Ascending aorta (tissue), 2 donors: ENCODE data around the gene UGT1A7. TPM values are rescaled to one million over a fixed set of nuclear protein-coding genes. Genes with fewer than 3 reads are reported as not detected.

Experiments
- DNase-seq, 2 donors: peaks; one replicate each; pipeline ENCODE4 v3.0.0-alpha.2; 2019; ENCODE audit warnings: low spot score in 2 of 2
- H3K27ac ChIP-seq, 2 donors: fragments of 200-600 bp; sonication (generic); one replicate each; pipeline ENCODE4 v1.5.1; 2016 to 2017; ENCODE audit warnings: mild to moderate bottlenecking in 1 of 2
- H3K27me3 ChIP-seq: fragments of 200-600 bp; sonication (generic); one replicate; pipeline ENCODE4 v1.5.1; 2017
- H3K36me3 ChIP-seq, 2 donors: fragments of 200-600 bp; sonication (generic); one replicate each; pipeline ENCODE4 v1.5.1; 2016
- H3K4me1 ChIP-seq, 2 donors: fragments of 200-600 bp; sonication (generic); one replicate each; pipeline ENCODE4 v1.5.1; 2016 to 2017; ENCODE audit warnings: mild to moderate bottlenecking in 1 of 2
- H3K4me3 ChIP-seq, 2 donors: fragments of 200-600 bp; sonication (generic); one replicate each; pipeline ENCODE4 v1.5.1; 2016 to 2017; ENCODE audit warnings: mild to moderate bottlenecking in 1 of 2
- H3K9me3 ChIP-seq, 2 donors: fragments of 200-600 bp; sonication (generic); one replicate each; pipeline ENCODE4 v1.5.1; 2016
- intact Hi-C: fragments of 100-400 bp; cut with DNase I; formaldehyde crosslinking; loops from one replicate; pipeline ENCODE4 v1.15.1; 2023
- total RNA-seq: library from RNA; depleted of rRNA; stranded (reverse); fragments of >200 nt; gene quantifications from one replicate; pipeline ENCODE4 v1.1.0, GENCODE V29; 2016
- TF ChIP-seq, protein P1 (sequence below), 3 experiments: fragments of 200-600 bp in 2 of 3; fragments of 450-650 bp in 1 of 3; sonication (generic) in 2 of 3; IDR thresholded peaks; one replicate each; pipeline ENCODE4 v1.5.1; 2016 to 2019; ENCODE audit warnings: antibody characterized with exemption in 3 of 3, mild to moderate bottlenecking in 1 of 3, moderate library complexity in 1 of 3

Gene UGT1A7
- total RNA-seq, 1 donor from 2014 or later, result not detected

- H3K4me3 ChIP-seq, result no peak overlapping the region
- intact Hi-C loops, result no loop called here
Measured at GRCh38 chr2:233779722-233780121, 98.0 kb downstream of the UGT1A7 start.

GRCh38 chr2:233780771-233781170 lies 99.1 kb downstream of the UGT1A7 start:
- no peak overlapping the region for H3K27ac ChIP-seq
- no peaks in the 10 kb centered on the region for H3K27me3 ChIP-seq
- H3K36me3 ChIP-seq, result no peaks in the 10 kb centered on the region
- H3K4me3 ChIP-seq, result no peak overlapping the region
- TF ChIP-seq, protein P1, sequence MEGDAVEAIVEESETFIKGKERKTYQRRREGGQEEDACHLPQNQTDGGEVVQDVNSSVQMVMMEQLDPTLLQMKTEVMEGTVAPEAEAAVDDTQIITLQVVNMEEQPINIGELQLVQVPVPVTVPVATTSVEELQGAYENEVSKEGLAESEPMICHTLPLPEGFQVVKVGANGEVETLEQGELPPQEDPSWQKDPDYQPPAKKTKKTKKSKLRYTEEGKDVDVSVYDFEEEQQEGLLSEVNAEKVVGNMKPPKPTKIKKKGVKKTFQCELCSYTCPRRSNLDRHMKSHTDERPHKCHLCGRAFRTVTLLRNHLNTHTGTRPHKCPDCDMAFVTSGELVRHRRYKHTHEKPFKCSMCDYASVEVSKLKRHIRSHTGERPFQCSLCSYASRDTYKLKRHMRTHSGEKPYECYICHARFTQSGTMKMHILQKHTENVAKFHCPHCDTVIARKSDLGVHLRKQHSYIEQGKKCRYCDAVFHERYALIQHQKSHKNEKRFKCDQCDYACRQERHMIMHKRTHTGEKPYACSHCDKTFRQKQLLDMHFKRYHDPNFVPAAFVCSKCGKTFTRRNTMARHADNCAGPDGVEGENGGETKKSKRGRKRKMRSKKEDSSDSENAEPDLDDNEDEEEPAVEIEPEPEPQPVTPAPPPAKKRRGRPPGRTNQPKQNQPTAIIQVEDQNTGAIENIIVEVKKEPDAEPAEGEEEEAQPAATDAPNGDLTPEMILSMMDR (IDR thresholded peaks at IDR 0.05), result no peak
- no peak for DNase-seq
- intact Hi-C loops, result no loop called here
- no peaks in the 10 kb centered on the region for H3K4me1 ChIP-seq
- no peaks in the 10 kb centered on the region for H3K9me3 ChIP-seq

More at GRCh38 chr2:233779722-233780121, 98.0 kb downstream of the UGT1A7 start:
- no peaks in the 10 kb centered on the region for H3K9me3 ChIP-seq
- DNase-seq, result no peak
- TF ChIP-seq, protein P1 (IDR thresholded peaks at IDR 0.05), result no peak
- H3K27ac ChIP-seq, result no peak overlapping the region
- no peaks in the 10 kb centered on the region for H3K36me3 ChIP-seq
- H3K27me3 ChIP-seq, result no peaks in the 10 kb centered on the region
- no peaks in the 10 kb centered on the region for H3K4me1 ChIP-seq

DNA sequence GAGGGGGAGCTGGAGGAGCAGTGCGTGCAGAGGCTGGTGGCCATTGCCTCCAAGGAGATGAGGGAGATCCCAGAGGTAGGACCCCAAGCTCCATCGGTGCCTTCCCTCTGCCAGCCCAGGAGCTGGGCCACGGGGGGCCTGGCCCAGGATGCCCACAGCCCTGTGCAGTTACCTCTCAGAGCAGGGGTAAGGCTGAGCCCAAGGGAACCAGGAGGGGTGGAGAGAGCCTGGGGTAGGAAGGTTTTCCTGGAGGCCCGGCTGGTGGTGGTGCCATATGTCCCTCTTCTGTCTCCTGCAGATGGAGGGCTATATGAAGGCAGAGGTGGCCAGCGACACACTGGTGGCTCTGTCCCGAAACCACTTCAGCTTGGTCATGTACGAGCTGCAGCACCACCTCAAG lies 107.9 kb downstream of the UGT1A7 start:
- Histone ChIP-seq H3K4me3 (no peak overlapping the region), H3K4me1 (no peaks in the 10 kb centered on the region), H3K9me3 (no peaks in the 10 kb centered on the region), H3K27me3 (no peaks in the 10 kb centered on the region), H3K36me3 (no peaks in the 10 kb centered on the region), H3K27ac (no peak overlapping the region)
- intact Hi-C loops, result no loop called here
- TF ChIP-seq, protein P1 (IDR thresholded peaks at IDR 0.05), result no peak
- no peak for DNase-seq

DNA sequence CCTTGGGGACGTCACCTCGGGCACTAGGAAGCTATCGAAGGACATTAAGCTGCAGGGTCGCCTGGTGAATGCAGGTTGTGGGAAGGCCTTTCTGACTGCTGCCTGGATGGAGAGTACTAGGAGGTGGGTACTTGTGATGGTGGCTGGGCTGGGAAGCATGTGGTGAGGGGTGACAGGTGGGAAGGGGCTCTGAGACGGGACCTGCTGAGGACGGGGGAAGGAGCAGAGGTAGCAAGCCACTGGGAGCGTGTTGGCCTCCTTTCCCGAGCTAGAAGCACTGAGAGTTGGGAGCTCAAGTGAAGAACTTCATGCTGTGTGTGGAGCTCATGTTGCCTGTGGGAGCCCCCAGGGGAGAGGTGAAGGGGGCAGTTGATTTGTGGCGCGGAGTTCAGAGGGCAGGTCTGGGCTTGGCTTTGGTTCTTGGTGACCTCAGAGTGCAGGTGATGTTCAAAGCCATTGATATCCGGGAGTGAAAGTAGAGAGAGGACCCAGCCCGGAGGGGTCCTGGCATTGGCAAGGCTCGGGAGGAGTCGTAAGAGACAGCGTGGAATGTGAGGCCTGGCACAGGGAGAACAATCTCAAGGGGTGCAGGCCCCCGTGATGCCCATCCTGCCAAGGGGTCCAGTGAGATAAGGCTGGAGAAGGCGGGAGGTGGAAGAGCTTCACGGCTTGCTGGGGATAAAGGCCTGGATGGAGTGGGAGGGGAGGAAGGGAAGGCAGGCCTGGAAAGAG lies 109.6 kb downstream of the UGT1A7 start:
- intact Hi-C loops, result no loop called here
- TF ChIP-seq, protein P1 (IDR thresholded peaks at IDR 0.05), result no peak
- no peak overlapping the region for H3K4me3 ChIP-seq
- no peak overlapping the region for H3K27ac ChIP-seq
- no peaks in the 10 kb centered on the region for H3K27me3 ChIP-seq
- no peaks in the 10 kb centered on the region for H3K36me3 ChIP-seq
- H3K4me1 ChIP-seq, result no peaks in the 10 kb centered on the region
- H3K9me3 ChIP-seq, result no peaks in the 10 kb centered on the region
- no peak for DNase-seq

GRCh38 chr2:233791883-233792329 lies 110.2 kb downstream of the UGT1A7 start:
- Histone ChIP-seq H3K9me3 (no peaks in the 10 kb centered on the region), H3K4me3 (no peak overlapping the region), H3K4me1 (no peaks in the 10 kb centered on the region), H3K27me3 (no peaks in the 10 kb centered on the region), H3K36me3 (no peaks in the 10 kb centered on the region), H3K27ac (no peak overlapping the region)
- intact Hi-C loops, result no loop called here
- no peak for DNase-seq
- TF ChIP-seq, protein P1 (IDR thresholded peaks at IDR 0.05), result no peak
